Measurements from ENCODE around the gene SAMD13. TPM values are rescaled to one million over a fixed set of nuclear protein-coding genes. Genes with fewer than 3 reads are reported as not detected.

The SAMD13 gene
- total RNA-seq, 1 experiment from 2014 or later = 0.61 TPM

- Histone ChIP-seq H3T11ph (ENCODE audit: low read length) (no peak overlapping the region), H3K27ac (ENCODE audit: insufficient read length, low read depth, low read length) (no peak overlapping the region), H3K56ac (ENCODE audit: insufficient read length, low read depth, low read length) (no peak overlapping the region), H2BK5ac (ENCODE audit: insufficient read length, low read length) (no peak overlapping the region), H3K23me2 (ENCODE audit: insufficient read length, low read depth, low read length, poor library complexity, severe bottlenecking) (no peaks in the 10 kb centered on the region), H2BK12ac (ENCODE audit: insufficient read length, low read depth, low read length) (no peak overlapping the region), H3K27me3 (ENCODE audit: insufficient read depth, low read length) (no peaks in the 10 kb centered on the region; the same call in 1 of the 2 replicates), H3K9me3 (ENCODE audit: control insufficient read depth, low read depth, low read length) (no peaks in the 10 kb centered on the region), H2AFZ (ENCODE audit: low read length) (no peak overlapping the region), H4K5ac (ENCODE audit: insufficient read length, low read depth, low read length) (no peak overlapping the region), H3K79me2 (ENCODE audit: insufficient read depth, low read length) (no peaks in the 10 kb centered on the region), H4K8ac (replicated peaks; ENCODE audit: insufficient read length, low read depth, low read length) (no peak overlapping the region), H3K23ac (ENCODE audit: insufficient read length, low read depth, low read length) (no peak overlapping the region), H3K14ac (ENCODE audit: insufficient read depth, low read length) (no peak overlapping the region; the same call in 1 of the 2 replicates), H2AK5ac (ENCODE audit: insufficient read length, low read length) (no peak overlapping the region), H3K4ac (ENCODE audit: low read depth, low read length) (no peak overlapping the region), H3K4me2 (ENCODE audit: insufficient read depth, insufficient read length, low read length) (no peak overlapping the region), H2BK120ac (ENCODE audit: low read depth, low read length, poor library complexity, severe bottlenecking) (no peak overlapping the region), H2BK20ac (ENCODE audit: low read depth, low read length, poor library complexity, severe bottlenecking) (no peak overlapping the region), H3K9ac (ENCODE audit: extremely low read depth, insufficient read length, low read length) (no peak overlapping the region), H3K4me1 (ENCODE audit: insufficient read depth, low read length) (peaks cover 4% of the 10 kb centered on the region; the same call in 1 of the 2 replicates), H3K18ac (ENCODE audit: insufficient read length, low read depth, low read length) (no peak overlapping the region), H4K20me1 (ENCODE audit: control insufficient read depth, insufficient read depth, insufficient read length) (no peaks in the 10 kb centered on the region), H3K79me1 (ENCODE audit: insufficient read depth, low read depth, low read length, poor library complexity, severe bottlenecking) (no peaks in the 10 kb centered on the region), H4K91ac (ENCODE audit: insufficient read length, low read depth, low read length) (no peak overlapping the region), H2BK15ac (ENCODE audit: low read depth, low read length) (no peak overlapping the region)
- Mint-ChIP-seq H3K27me3 (ENCODE audit: low read depth) (no peaks in the 10 kb centered on the region; the same call in 1 of the 2 replicates), H3K27ac (no peak overlapping the region; a peak in 1 of 7 replicates), H3K4me3 (no peak overlapping the region), H3K4me1 (peaks cover 12 to 16% of the 10 kb centered on the region in 2 experiments), H3K36me3 (ENCODE audit: insufficient read depth in 1 of 3, low read depth in 3 of 3) (no peaks in the 10 kb centered on the region), H3K9me3 (no peaks in the 10 kb centered on the region)
- no CpG with 5 or more reads among the region's 8 CpGs for WGBS (ENCODE audit: extremely low coverage, insufficient read length, low lambda C conversion rate)
- TF ChIP-seq, protein P1, sequence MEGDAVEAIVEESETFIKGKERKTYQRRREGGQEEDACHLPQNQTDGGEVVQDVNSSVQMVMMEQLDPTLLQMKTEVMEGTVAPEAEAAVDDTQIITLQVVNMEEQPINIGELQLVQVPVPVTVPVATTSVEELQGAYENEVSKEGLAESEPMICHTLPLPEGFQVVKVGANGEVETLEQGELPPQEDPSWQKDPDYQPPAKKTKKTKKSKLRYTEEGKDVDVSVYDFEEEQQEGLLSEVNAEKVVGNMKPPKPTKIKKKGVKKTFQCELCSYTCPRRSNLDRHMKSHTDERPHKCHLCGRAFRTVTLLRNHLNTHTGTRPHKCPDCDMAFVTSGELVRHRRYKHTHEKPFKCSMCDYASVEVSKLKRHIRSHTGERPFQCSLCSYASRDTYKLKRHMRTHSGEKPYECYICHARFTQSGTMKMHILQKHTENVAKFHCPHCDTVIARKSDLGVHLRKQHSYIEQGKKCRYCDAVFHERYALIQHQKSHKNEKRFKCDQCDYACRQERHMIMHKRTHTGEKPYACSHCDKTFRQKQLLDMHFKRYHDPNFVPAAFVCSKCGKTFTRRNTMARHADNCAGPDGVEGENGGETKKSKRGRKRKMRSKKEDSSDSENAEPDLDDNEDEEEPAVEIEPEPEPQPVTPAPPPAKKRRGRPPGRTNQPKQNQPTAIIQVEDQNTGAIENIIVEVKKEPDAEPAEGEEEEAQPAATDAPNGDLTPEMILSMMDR (conservative IDR thresholded peaks at IDR 0.05) = no peak
- no peak for DNase-seq
Observed at GRCh38 chr1:84387480-84388163, 86.1 kb downstream of the SAMD13 start.
